GM19372 (cell line): ENCODE measurements around the gene RTP3.
"Not testable (repeated sequence)": the region's sequence is repeated elsewhere in the genome, so short reads cannot be mapped to it uniquely, and the experiment has no call there.

Experiments used
- ATAC-seq: cut with Tn5 transposase; IDR thresholded peaks from one replicate; pipeline ENCODE4 v1.9.1; 2021; ENCODE audit warnings: mild to moderate bottlenecking, low read depth, moderate library complexity; ENCODE audit not compliant: unreplicated experiment

RTP3 gene

GRCh38 chr3:46489875-46490274 is 7.9 kb upstream of the RTP3 start:
- ATAC-seq = no peak

- ATAC-seq = no peak
Observed at GRCh38 chr3:46490338-46491084, 7.3 kb upstream of the RTP3 start.

GRCh38 chr3:46491089-46492070 is 6.4 kb upstream of the RTP3 start:
- ATAC-seq = no peak

GRCh38 chr3:46492890-46493547 is 4.8 kb upstream of the RTP3 start:
- ATAC-seq = no peak

GRCh38 chr3:46494491-46494890 is 3.3 kb upstream of the RTP3 start:
- not testable (repeated sequence) for ATAC-seq

- no peak for ATAC-seq
Observed at GRCh38 chr3:46495901-46496456, 1.8 kb upstream of the RTP3 start.

- no peak for ATAC-seq
Observed at GRCh38 chr3:46496746-46497555, 825 bp upstream of the RTP3 start.

GRCh38 chr3:46498916-46499519 is 1.2 kb downstream of the RTP3 start:
- ATAC-seq = no peak

GRCh38 chr3:46500656-46501635 is 3.2 kb downstream of the RTP3 start:
- ATAC-seq = no peak

- ATAC-seq = no peak
Observed at GRCh38 chr3:46501702-46502101, 3.9 kb downstream of the RTP3 start.

GRCh38 chr3:46503200-46503874 is 5.6 kb downstream of the RTP3 start:
- ATAC-seq = no peak

- no peak for ATAC-seq
Observed at GRCh38 chr3:46504789-46505188, 7.0 kb downstream of the RTP3 start.

- no peak for ATAC-seq
Observed at GRCh38 chr3:46505953-46506352, 8.2 kb downstream of the RTP3 start.

GRCh38 chr3:46506526-46506925 is 8.8 kb downstream of the RTP3 start:
- ATAC-seq = no peak

- no peak for ATAC-seq
Observed at GRCh38 chr3:46508850-46509591, 11.2 kb downstream of the RTP3 start.

- ATAC-seq = no peak
Observed at GRCh38 chr3:46509661-46510187, 11.9 kb downstream of the RTP3 start.
